Fibroblast of the aortic adventitia (primary cell): ENCODE measurements around the gene EMILIN2. TPM values are rescaled to one million over a fixed set of nuclear protein-coding genes. Genes with fewer than 3 reads are reported as not detected.

Experiments
- DNase-seq: peaks from one replicate; pipeline ENCODE4 v3.0.0-alpha.2; 2010; ENCODE audit warnings: low read depth
- H3K4me3 ChIP-seq: 2 replicates; pipeline ENCODE4 v1.5.1; 2011; ENCODE audit warnings: low read depth, mild to moderate bottlenecking, control low read depth, low read length, moderate library complexity
- CTCF ChIP-seq: IDR thresholded peaks from 2 replicates; pipeline ENCODE4 v1.5.1; 2011; ENCODE audit warnings: mild to moderate bottlenecking, low read length, control low read depth, inconsistent platforms; ENCODE audit not compliant: insufficient read depth
- total RNA-seq: library from RNA; depleted of rRNA; stranded (reverse); fragments of >200 nt; gene quantifications from 2 replicates; pipeline ENCODE4 v1.2.3, GENCODE V29; 2012; ENCODE audit warnings: low replicate concordance

EMILIN2 gene
- total RNA-seq, 1 donor = 11.2 TPM

DNA sequence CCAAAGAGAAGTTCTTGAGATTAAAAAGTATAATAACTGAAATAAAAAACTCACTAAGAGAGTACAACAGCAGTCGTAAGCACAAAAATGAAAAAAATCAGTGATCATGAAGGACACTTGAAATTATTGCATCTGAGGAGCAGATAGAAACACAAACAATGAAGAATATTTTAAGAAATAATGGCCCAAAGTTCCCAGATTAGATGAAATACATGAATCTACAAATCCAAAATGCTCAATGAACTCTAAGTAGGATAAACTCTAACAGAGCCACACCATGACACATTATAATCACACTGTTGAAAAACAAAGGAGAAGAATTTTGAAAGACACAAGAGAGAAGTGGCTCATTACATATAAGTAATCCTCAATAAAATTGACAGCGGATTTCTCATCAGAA lies 31.9 kb upstream of the EMILIN2 start:
- DNase-seq = no peak
- TF ChIP-seq CTCF = no peak
- H3K4me3 ChIP-seq = no peak overlapping the region

DNA sequence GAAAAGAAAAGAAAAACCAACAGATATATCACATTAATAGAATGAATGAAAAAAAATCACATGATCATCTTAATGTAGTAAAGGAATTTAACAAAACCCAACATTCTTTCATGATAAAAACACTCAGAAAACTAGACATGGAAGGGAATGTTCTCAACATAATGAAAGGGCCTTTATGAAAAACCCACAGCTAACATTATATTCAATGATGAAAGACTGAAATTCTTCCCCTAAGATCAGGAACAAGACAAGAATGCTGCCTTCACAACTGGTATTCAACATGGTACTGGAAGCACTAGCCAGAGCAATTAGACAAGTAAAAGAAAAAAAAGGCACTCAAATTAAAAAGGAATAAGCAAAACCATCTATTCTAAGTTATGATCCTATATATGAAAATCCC lies 28.5 kb upstream of the EMILIN2 start:
- H3K4me3 ChIP-seq = no peak overlapping the region
- TF ChIP-seq CTCF = no peak
- no peak for DNase-seq

DNA sequence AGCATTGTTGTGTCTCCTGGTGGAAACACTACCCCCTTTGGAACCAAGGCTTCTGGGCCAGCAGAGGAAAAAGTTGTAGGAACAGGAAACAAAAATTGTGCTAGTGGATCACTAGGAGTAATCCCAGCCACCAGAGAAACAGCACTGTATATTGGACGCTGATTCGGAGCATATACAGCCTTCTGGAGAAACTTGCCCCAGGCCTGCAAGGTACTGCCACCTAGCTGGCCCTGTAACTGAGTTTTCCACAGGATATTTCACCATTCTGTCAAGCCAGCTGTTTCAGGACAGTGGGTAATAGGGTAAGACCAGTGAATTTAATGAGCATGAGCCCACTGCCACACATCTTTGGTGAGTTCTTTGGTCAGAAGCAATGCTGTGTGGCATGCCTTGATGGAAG lies 25.1 kb upstream of the EMILIN2 start:
- DNase-seq = no peak
- TF ChIP-seq CTCF = no peak
- no peak overlapping the region for H3K4me3 ChIP-seq

GRCh38 chr18:2822213-2822921 lies 24.4 kb upstream of the EMILIN2 start:
- TF ChIP-seq CTCF = no peak
- DNase-seq = no peak
- no peak overlapping the region for H3K4me3 ChIP-seq

GRCh38 chr18:2823202-2823601 lies 23.6 kb upstream of the EMILIN2 start:
- H3K4me3 ChIP-seq = no peak overlapping the region
- DNase-seq = no peak
- no peak for TF ChIP-seq CTCF

GRCh38 chr18:2823966-2824365 lies 22.8 kb upstream of the EMILIN2 start:
- H3K4me3 ChIP-seq = no peak overlapping the region
- TF ChIP-seq CTCF = no peak
- DNase-seq = no peak

DNA sequence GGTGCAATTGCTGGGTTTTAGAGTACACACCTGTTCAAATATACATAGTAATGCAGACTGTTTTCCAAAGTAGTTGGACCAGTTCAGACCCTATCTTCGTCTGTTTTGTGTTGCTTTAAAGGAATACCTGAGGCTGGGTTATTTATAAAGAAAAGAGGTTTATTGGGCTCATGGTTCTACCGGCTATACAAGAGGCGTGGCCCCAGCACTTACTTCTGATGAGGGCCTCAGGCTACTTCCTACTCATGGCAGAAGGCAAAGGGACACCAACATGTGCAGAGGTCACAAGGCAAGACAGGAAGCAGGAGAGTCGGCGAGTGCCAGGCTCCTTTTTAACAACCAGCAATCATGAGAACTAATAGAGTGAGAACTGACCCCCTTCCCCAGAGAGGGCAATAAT lies 21.9 kb upstream of the EMILIN2 start:
- TF ChIP-seq CTCF = no peak
- DNase-seq = no peak
- no peak overlapping the region for H3K4me3 ChIP-seq
